Measurements from ENCODE around the gene MTCP1. TPM values are rescaled to one million over a fixed set of nuclear protein-coding genes. Genes with fewer than 3 reads are reported as not detected.
A peak's percentile ranks its signal among the peaks of the same experiment; 100 is the strongest.

The MTCP1 gene
- total and polyA plus RNA-seq, 2 of the 8 experiments (the other 6 are each of a cell fraction or from before 2014, with no cell fraction given), result 1.2 to 12.3 TPM

DNA sequence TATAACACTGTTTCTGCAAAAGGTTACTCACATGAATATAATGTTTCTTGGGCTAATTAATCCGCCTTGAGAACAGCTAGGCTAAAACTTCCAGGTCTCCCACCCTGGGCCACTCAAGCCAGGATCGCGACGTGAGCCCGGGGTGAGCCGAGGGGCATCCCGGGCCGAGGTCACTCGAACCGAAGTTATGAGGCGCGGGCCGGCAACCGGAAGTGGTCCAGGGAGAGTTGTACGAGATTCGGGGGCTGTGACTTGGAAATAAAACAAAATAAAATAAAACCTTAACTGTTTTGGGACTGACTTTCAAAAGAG lies 317 bp downstream of the MTCP1 start:
- no peaks in the 10 kb centered on the region for H3K9me3 ChIP-seq (ENCODE audit: insufficient read depth in 2 of 2, low read depth in 1 of 2, low read length in 1 of 2)
- no peak for FAIRE-seq
- peaks cover 0 to 20% of the 10 kb centered on the region in 2 experiments; a peak in 2 of 4 replicates for H3K79me2 ChIP-seq (ENCODE audit: control insufficient read depth in 1 of 2, insufficient read depth in 2 of 2, low read length in 2 of 2)
- POLR2A ChIA-PET (ENCODE audit: partially characterized antibody), result no interaction called here
- H3K56ac ChIP-seq (replicated peaks; ENCODE audit: insufficient read length, low read depth, low read length), result no peak overlapping the region
- peak overlapping the region; percentile 84 to 91 for H3K4me2 ChIP-seq (ENCODE audit: insufficient read depth in 1 of 2, low read depth in 2 of 2, low read length in 2 of 2)
- H2AFZ ChIP-seq (ENCODE audit: low read length), result 0 out of 2 replicates have a peak overlapping the region, but pooled peaks have one; percentile 32
- peaks cover 0 to 10% (median 1%) of the 10 kb centered on the region in 4 experiments; a peak in 5 of 8 replicates for H3K36me3 ChIP-seq (ENCODE audit: control insufficient read depth in 2 of 4, insufficient read depth in 4 of 4, low read length in 3 of 4)
- no peak overlapping the region for H4K91ac ChIP-seq (replicated peaks; ENCODE audit: insufficient read length, low read length)
- no peak overlapping the region; the same call in 1 of the 2 replicates for H3K18ac ChIP-seq (ENCODE audit: extremely low read depth, low read length)
- no peak overlapping the region for H2AK5ac ChIP-seq (ENCODE audit: low read depth, low read length)
- H4K20me1 ChIP-seq (replicated peaks in 1 of 2; ENCODE audit: control insufficient read depth in 1 of 2, insufficient read depth in 2 of 2, low read length in 2 of 2), result no peaks in the 10 kb centered on the region
- no peak overlapping the region for H3K14ac ChIP-seq (ENCODE audit: insufficient read length)
- WGBS, 2 experiments (ENCODE audit: extremely low coverage in 1 of 2, insufficient coverage in 1 of 2, insufficient read length in 1 of 2, insufficient replicate concordance in 2 of 2, low coverage in 1 of 2, low lambda C conversion rate in 2 of 2, missing lambda C conversion rate in 1 of 2), result 1% methylated on average over 12 of the region's 16 CpGs; no CpG with 5 or more reads in 1 of the 2 experiments
- H3K4me3 ChIP-seq (ENCODE audit: extremely low read depth in 1 of 4, insufficient read depth in 2 of 4, low read depth in 3 of 4, low read length in 4 of 4), result peak overlapping the region; percentile 57 to 95 (median 63)
- no peak overlapping the region for H3K23ac ChIP-seq (ENCODE audit: insufficient read length)
- no peak overlapping the region for H2BK15ac ChIP-seq (ENCODE audit: low read length)
- H3K4ac ChIP-seq (replicated peaks; ENCODE audit: insufficient read length, low read depth, low read length), result no peak overlapping the region
- H3K27me3 ChIP-seq (replicated peaks in 1 of 4; ENCODE audit: control insufficient read depth in 3 of 4, extremely low read depth in 1 of 4, insufficient read depth in 3 of 4, low read length in 3 of 4), result no peaks in the 10 kb centered on the region
- peak overlapping the region in 3 of 4 experiments; percentile 48 to 70 (median 64); a peak in 5 of 7 replicates for H3K9ac ChIP-seq (replicated peaks in 1 of 4; ENCODE audit: extremely low read depth in 1 of 4, low read depth in 3 of 4, low read length in 3 of 4)
- no peak overlapping the region; the same call in 1 of the 2 replicates for H3K27ac ChIP-seq (ENCODE audit: low read depth, low read length)
- DNase-seq (ENCODE audit: low read depth in 1 of 2, low spot score in 2 of 2), result no peak
- H3K23me2 ChIP-seq (ENCODE audit: low read depth, low read length), result 0 out of 2 replicates have a peak, but pooled peaks cover 2% of the 10 kb centered on the region
- H3K79me1 ChIP-seq (ENCODE audit: low read depth, low read length), result no peaks in the 10 kb centered on the region
- H4K5ac ChIP-seq (ENCODE audit: insufficient read length, low read depth, low read length), result no peak overlapping the region
- CTCF ChIA-PET (ENCODE audit: partially characterized antibody), result no interaction called here
- no peak overlapping the region for H2BK5ac ChIP-seq (ENCODE audit: low read depth, low read length)
- no peaks in the 10 kb centered on the region for H3K4me1 ChIP-seq (replicated peaks in 1 of 4; ENCODE audit: control insufficient read depth in 3 of 4, insufficient read depth in 4 of 4, low read length in 3 of 4)
- H2BK20ac ChIP-seq (ENCODE audit: low read length), result no peak overlapping the region
- H4K8ac ChIP-seq (ENCODE audit: extremely low read depth, insufficient read depth, low read length), result no peak overlapping the region
- no peak overlapping the region for H2BK12ac ChIP-seq (ENCODE audit: low read depth, low read length)
- H2BK120ac ChIP-seq (replicated peaks; ENCODE audit: low read depth, low read length), result no peak overlapping the region
- TF ChIP-seq EP300 (IDR thresholded peaks at IDR 0.05; ENCODE audit: borderline replicate concordance in 1 of 2, low read depth in 2 of 2, low read length in 2 of 2) (no peak), PHF8 (conservative IDR thresholded peaks at IDR 0.05; ENCODE audit: low read depth, low read length) (0 out of 2 replicates have a peak, but pooled peaks have one; percentile 43)
